HG02623 (cell line): ENCODE results near the gene NXNL2.

ENCODE experiments used
- ATAC-seq: cut with Tn5 transposase; IDR thresholded peaks from one replicate; pipeline ENCODE4 v1.9.1; 2021; ENCODE audit warnings: moderate library complexity; ENCODE audit not compliant: unreplicated experiment

The NXNL2 gene

GRCh38 chr9:88531920-88532698 lies 2.9 kb upstream of the NXNL2 start:
- no peak for ATAC-seq

- ATAC-seq = no peak
Observed at GRCh38 chr9:88533951-88534455, 975 bp upstream of the NXNL2 start.

GRCh38 chr9:88535226-88536022 lies 446 bp downstream of the NXNL2 start:
- no peak for ATAC-seq

GRCh38 chr9:88536023-88536324 lies 996 bp downstream of the NXNL2 start:
- ATAC-seq = no peak

- ATAC-seq = no peak
Observed at GRCh38 chr9:88536951-88537760, 2.2 kb downstream of the NXNL2 start.

GRCh38 chr9:88537761-88538091 lies 2.7 kb downstream of the NXNL2 start:
- ATAC-seq = no peak

- no peak for ATAC-seq
Observed at GRCh38 chr9:88538311-88539085, 3.5 kb downstream of the NXNL2 start.

- no peak for ATAC-seq
Observed at GRCh38 chr9:88539246-88539645, 4.3 kb downstream of the NXNL2 start.

- ATAC-seq = no peak
Observed at GRCh38 chr9:88540251-88540763, 5.3 kb downstream of the NXNL2 start.

GRCh38 chr9:88544245-88544644 lies 9.3 kb downstream of the NXNL2 start:
- no peak for ATAC-seq

- ATAC-seq = no peak
Observed at GRCh38 chr9:88551546-88552137, 16.7 kb downstream of the NXNL2 start.

GRCh38 chr9:88553350-88553749 lies 18.4 kb downstream of the NXNL2 start:
- no peak for ATAC-seq

GRCh38 chr9:88555268-88555980 lies 20.4 kb downstream of the NXNL2 start:
- no peak for ATAC-seq

- no peak for ATAC-seq
Observed at GRCh38 chr9:88559661-88560060, 24.7 kb downstream of the NXNL2 start.

- peak; percentile 88 for ATAC-seq
Observed at GRCh38 chr9:88567870-88568269, 32.9 kb downstream of the NXNL2 start.

- ATAC-seq = no peak
Observed at GRCh38 chr9:88571419-88571818, 36.4 kb downstream of the NXNL2 start.

- no peak for ATAC-seq
Observed at GRCh38 chr9:88572684-88573083, 37.7 kb downstream of the NXNL2 start.

- no peak for ATAC-seq
Observed at GRCh38 chr9:88574953-88575352, 40.0 kb downstream of the NXNL2 start.

- no peak for ATAC-seq
Observed at GRCh38 chr9:88577256-88578120, 42.5 kb downstream of the NXNL2 start.
